Astrocyte of the cerebellum (primary cell): ENCODE results near the gene SLC13A5.

Experiments
- DNase-seq: peaks from one replicate; pipeline ENCODE4 v3.0.0-alpha.2; 2011; ENCODE audit warnings: low read depth
- H3K4me3 ChIP-seq: 2 replicates; pipeline ENCODE4 v1.5.1; 2011; ENCODE audit warnings: mild to moderate bottlenecking, low read depth, low read length, moderate library complexity
- CTCF ChIP-seq: IDR thresholded peaks from 2 replicates; pipeline ENCODE4 v1.5.1; 2012; ENCODE audit warnings: low read length, low read depth, moderate library complexity, mild to moderate bottlenecking; ENCODE audit errors: missing control alignments
- in situ Hi-C: cut with HindIII; loops from 2 replicates; pipeline ENCODE4 v1.10.0; 2017; ENCODE audit warnings: low sequenced_read_pairs

The SLC13A5 gene

GRCh38 chr17:6724009-6724408 is 10.8 kb upstream of the SLC13A5 start:
- DNase-seq, result no peak
- no peak for TF ChIP-seq CTCF
- in situ Hi-C loops, result no loop called here
- H3K4me3 ChIP-seq, result no peak overlapping the region

GRCh38 chr17:6721744-6722143 is 8.6 kb upstream of the SLC13A5 start:
- H3K4me3 ChIP-seq, result no peak overlapping the region
- in situ Hi-C loops, result no loop called here
- TF ChIP-seq CTCF, result no peak
- DNase-seq, result no peak

- no peak overlapping the region for H3K4me3 ChIP-seq
- no peak for DNase-seq
- no peak for TF ChIP-seq CTCF
- in situ Hi-C loops, result no loop called here
These were observed 3.6 kb upstream of the SLC13A5 start for GRCh38 chr17:6716736-6717135.

- in situ Hi-C loops, result no loop called here
- no peak for TF ChIP-seq CTCF
- no peak for DNase-seq
- H3K4me3 ChIP-seq, result no peak overlapping the region
These were observed 1.2 kb upstream of the SLC13A5 start for GRCh38 chr17:6714315-6714874.

GRCh38 chr17:6713918-6714271 is 726 bp upstream of the SLC13A5 start:
- H3K4me3 ChIP-seq, result peak overlapping the region; percentile 26
- no peak for TF ChIP-seq CTCF
- in situ Hi-C loops, result no loop called here
- DNase-seq, result no peak

GRCh38 chr17:6712854-6713129 is 377 bp downstream of the SLC13A5 start:
- peak overlapping the region; percentile 26 for H3K4me3 ChIP-seq
- in situ Hi-C loops, result no loop called here

More at GRCh38 chr17:6712854-6713129, 377 bp downstream of the SLC13A5 start:
- DNase-seq, result no peak
- TF ChIP-seq CTCF, result no peak
